ENCODE results near the gene NHLRC1. TPM values are rescaled to one million over a fixed set of nuclear protein-coding genes. Genes with fewer than 3 reads are reported as not detected.

Gene NHLRC1
- total and polyA plus RNA-seq, 2 of the 13 experiments (the other 11 are each of a cell fraction or from before 2014, with no cell fraction given) = 0.04 to 0.11 TPM

DNA sequence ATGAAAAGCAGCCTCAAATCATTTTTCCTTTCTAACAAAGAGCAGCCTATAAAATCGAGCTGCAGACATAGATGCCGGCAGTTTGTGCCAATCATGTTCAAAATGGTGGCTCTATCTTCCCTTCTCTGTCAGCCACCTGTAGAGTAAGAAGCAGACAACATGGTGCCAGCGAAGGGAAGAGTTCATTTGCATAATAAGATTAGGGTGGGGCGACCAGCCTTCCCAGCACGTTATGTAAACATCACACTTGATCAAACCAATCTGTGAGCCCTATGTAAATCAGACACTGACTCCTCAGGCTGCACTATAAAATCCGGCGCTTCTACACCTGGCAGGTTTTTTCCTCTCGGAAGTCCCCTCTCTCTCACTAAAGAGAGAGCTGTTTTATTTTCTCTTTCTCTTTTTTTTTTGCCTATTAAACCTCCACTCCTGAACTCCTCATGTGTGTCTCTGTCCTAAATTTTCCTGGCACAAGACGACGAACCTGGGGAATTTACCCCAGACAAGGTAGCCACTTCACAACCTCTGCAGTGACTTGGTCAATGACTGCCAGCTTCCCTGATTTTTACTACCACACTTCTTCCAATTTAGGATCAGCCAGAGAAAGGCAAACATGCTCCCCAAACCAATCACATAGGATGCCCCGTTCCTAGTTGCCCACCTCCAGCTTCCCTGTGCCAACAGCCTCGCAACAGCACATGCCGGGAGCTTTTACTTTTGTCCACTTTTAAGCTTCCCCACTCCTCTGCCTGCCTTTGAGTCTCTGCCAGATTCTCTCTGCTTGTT is 19.5 kb upstream of the NHLRC1 start:
- no peak overlapping the region for H2AFZ ChIP-seq (ENCODE audit: low read length)
- no peak overlapping the region for H3K4me3 ChIP-seq (replicated peaks in 1 of 3; ENCODE audit: insufficient read depth in 1 of 3, low read depth in 2 of 3, low read length in 3 of 3)
- no peaks in the 10 kb centered on the region for H3K79me2 ChIP-seq (ENCODE audit: insufficient read depth, low read length)
- ChIA-PET CTCF (ENCODE audit: low intra/inter-chr PET ratio, low total read pairs) (no interaction called here), POLR2A (interaction anchor here (1.4 kb wide), 1 partner anchor 13 kb away, joined by 5 read pairs; the partner anchor contains the start of genes KDM1B and TPMT)
- H4K20me1 ChIP-seq (ENCODE audit: insufficient read depth, low read length) = no peaks in the 10 kb centered on the region
- peaks cover 5 to 24% of the 10 kb centered on the region in 2 experiments; a peak in 4 of 5 replicates for H3K36me3 ChIP-seq (replicated peaks in 1 of 2; ENCODE audit: control insufficient read depth in 1 of 2, insufficient read depth in 2 of 2, low read length in 2 of 2)
- H3K9ac ChIP-seq (ENCODE audit: insufficient read depth, low read depth, low read length) = no peak overlapping the region
- no peak overlapping the region for H3K4me2 ChIP-seq (ENCODE audit: low read depth, low read length)
- no peak for ATAC-seq
- FAIRE-seq = no peak
- no TSS peak for BruUV-seq (replicated peaks)
- no peak overlapping the region for H3K27ac ChIP-seq (ENCODE audit: extremely low read length, insufficient read depth, low read length)
- no peaks in the 10 kb centered on the region for H3K9me3 ChIP-seq (ENCODE audit: low read length)
- peaks cover 17% of the 10 kb centered on the region for H3K4me1 ChIP-seq (ENCODE audit: insufficient read depth, low read length)
- TF ChIP-seq ZNF567 (CRISPR knock-in tag; IDR thresholded peaks at IDR 0.05; ENCODE audit: borderline replicate concordance) (no peak), AHR (CRISPR knock-in tag; IDR thresholded peaks at IDR 0.05) (no peak), SP4 (CRISPR knock-in tag; IDR thresholded peaks at IDR 0.05) (no peak), ZNF33A (CRISPR knock-in tag; IDR thresholded peaks at IDR 0.05; ENCODE audit: borderline replicate concordance) (no peak), SP140L (CRISPR knock-in tag; IDR thresholded peaks at IDR 0.05; ENCODE audit: borderline replicate concordance) (no peak), ZNF256 (CRISPR knock-in tag; conservative IDR thresholded peaks at IDR 0.05) (no peak), HMGXB3 (CRISPR knock-in tag; IDR thresholded peaks at IDR 0.05; ENCODE audit: borderline replicate concordance) (no peak), ESRRA (CRISPR knock-in tag; IDR thresholded peaks at IDR 0.05; ENCODE audit: low read depth) (no peak)
- TF ChIP-seq, protein P1, sequence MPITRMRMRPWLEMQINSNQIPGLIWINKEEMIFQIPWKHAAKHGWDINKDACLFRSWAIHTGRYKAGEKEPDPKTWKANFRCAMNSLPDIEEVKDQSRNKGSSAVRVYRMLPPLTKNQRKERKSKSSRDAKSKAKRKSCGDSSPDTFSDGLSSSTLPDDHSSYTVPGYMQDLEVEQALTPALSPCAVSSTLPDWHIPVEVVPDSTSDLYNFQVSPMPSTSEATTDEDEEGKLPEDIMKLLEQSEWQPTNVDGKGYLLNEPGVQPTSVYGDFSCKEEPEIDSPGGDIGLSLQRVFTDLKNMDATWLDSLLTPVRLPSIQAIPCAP (CRISPR knock-in tag; IDR thresholded peaks at IDR 0.05; ENCODE audit: low read depth) = no peak
- WGBS (ENCODE audit: low lambda C conversion rate) = 93% methylated on average over 13 of the region's 13 CpGs
- DNase-seq (ENCODE audit: low spot score) = no peak
- H3K27me3 ChIP-seq (ENCODE audit: control insufficient read depth in 1 of 2, insufficient read depth in 2 of 2, low read length in 2 of 2) = no peaks in the 10 kb centered on the region
- intact Hi-C loops (cut with micrococcal nuclease; ENCODE audit: unreplicated experiment) (no loop called here), in situ Hi-C loops (cut with HindIII; ENCODE audit: extremely low pct_ligation_motif_present, low pct_unique_long_range_greater_than_20kb) (no loop called here)
